ENCODE data around the gene GEMIN8.

Gene GEMIN8

DNA sequence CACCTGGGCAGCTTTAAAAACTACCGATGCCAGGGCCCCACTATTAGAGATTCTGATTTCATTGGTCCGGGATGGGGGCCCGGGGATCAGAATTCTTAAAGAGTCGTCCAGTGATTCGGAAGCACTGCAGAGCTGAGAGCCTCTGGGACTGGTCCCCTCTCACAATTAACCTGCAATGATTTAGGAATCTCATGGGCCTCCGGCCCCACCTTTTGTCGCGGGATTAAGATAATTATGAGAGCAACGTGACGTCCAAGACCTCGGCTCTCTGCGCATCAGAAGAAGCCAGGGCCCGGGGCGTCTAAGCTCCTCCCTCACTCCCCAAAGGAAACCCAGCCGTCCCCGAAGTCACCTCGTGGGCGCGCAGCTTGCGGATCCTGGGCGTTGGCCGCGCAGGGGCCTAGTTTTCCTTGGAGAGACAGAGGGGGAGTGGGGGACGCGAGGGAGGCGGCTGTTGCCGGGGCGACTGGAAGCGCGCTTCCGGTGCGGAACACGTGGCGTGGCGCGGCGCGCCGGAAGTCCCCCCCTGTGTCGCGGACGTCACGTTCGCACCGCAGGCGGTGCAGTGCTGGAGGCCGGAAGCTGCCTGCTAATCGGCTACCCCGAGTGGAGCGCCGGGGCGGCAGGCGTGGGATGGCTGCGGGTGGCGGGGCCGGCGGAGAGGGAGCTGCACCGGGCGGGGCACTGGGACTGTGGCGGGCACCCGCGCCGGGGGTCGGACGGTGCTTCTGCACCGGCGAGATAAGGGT lies at the start of gene GEMIN8 (continued):
- TF ChIP-seq GLI2 (tag by site-specific recombination; IDR thresholded peaks at IDR 0.05; ENCODE audit: borderline replicate concordance, low read depth): no peak
- TF ChIP-seq, protein P1, sequence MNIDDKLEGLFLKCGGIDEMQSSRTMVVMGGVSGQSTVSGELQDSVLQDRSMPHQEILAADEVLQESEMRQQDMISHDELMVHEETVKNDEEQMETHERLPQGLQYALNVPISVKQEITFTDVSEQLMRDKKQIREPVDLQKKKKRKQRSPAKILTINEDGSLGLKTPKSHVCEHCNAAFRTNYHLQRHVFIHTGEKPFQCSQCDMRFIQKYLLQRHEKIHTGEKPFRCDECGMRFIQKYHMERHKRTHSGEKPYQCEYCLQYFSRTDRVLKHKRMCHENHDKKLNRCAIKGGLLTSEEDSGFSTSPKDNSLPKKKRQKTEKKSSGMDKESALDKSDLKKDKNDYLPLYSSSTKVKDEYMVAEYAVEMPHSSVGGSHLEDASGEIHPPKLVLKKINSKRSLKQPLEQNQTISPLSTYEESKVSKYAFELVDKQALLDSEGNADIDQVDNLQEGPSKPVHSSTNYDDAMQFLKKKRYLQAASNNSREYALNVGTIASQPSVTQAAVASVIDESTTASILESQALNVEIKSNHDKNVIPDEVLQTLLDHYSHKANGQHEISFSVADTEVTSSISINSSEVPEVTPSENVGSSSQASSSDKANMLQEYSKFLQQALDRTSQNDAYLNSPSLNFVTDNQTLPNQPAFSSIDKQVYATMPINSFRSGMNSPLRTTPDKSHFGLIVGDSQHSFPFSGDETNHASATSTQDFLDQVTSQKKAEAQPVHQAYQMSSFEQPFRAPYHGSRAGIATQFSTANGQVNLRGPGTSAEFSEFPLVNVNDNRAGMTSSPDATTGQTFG (tag by site-specific recombination; IDR thresholded peaks at IDR 0.05; ENCODE audit: borderline replicate concordance): no peak
- TF ChIP-seq ZNF416 (tag by site-specific recombination; IDR thresholded peaks at IDR 0.05): no peak
- peak; percentile 99 for TF ChIP-seq ZBTB21 (tag by site-specific recombination; IDR thresholded peaks at IDR 0.05)
- no peak for TF ChIP-seq ZNF354C (tag by site-specific recombination; IDR thresholded peaks at IDR 0.05; ENCODE audit: borderline replicate concordance, low read depth)
- TF ChIP-seq SP7 (tag by site-specific recombination; IDR thresholded peaks at IDR 0.05): peak; percentile 58
- peak; percentile 60 for TF ChIP-seq ZNF600 (tag by site-specific recombination; IDR thresholded peaks at IDR 0.05)
- peak; percentile 63; the same call in 1 of the 2 replicates for TF ChIP-seq YY1 (tag by site-specific recombination; IDR thresholded peaks at IDR 0.05)
- TF ChIP-seq SP2 (tag by site-specific recombination; IDR thresholded peaks at IDR 0.05): peak; percentile 94
- no peak for TF ChIP-seq ZNF266 (tag by site-specific recombination; IDR thresholded peaks at IDR 0.05; ENCODE audit: low read depth)
- no peak for TF ChIP-seq WT1 (tag by site-specific recombination; IDR thresholded peaks at IDR 0.05)
- TF ChIP-seq ZNF791 (tag by site-specific recombination; IDR thresholded peaks at IDR 0.05): no peak
- TF ChIP-seq, protein P2, sequence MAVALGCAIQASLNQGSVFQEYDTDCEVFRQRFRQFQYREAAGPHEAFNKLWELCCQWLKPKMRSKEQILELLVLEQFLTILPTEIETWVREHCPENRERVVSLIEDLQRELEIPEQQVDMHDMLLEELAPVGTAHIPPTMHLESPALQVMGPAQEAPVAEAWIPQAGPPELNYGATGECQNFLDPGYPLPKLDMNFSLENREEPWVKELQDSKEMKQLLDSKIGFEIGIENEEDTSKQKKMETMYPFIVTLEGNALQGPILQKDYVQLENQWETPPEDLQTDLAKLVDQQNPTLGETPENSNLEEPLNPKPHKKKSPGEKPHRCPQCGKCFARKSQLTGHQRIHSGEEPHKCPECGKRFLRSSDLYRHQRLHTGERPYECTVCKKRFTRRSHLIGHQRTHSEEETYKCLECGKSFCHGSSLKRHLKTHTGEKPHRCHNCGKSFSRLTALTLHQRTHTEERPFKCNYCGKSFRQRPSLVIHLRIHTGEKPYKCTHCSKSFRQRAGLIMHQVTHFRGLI (tag by site-specific recombination; IDR thresholded peaks at IDR 0.05): no peak; the same call in 1 of the 2 replicates
- TF ChIP-seq HOXC10 (CRISPR knock-in tag; IDR thresholded peaks at IDR 0.05): no peak
- TF ChIP-seq, protein P3, sequence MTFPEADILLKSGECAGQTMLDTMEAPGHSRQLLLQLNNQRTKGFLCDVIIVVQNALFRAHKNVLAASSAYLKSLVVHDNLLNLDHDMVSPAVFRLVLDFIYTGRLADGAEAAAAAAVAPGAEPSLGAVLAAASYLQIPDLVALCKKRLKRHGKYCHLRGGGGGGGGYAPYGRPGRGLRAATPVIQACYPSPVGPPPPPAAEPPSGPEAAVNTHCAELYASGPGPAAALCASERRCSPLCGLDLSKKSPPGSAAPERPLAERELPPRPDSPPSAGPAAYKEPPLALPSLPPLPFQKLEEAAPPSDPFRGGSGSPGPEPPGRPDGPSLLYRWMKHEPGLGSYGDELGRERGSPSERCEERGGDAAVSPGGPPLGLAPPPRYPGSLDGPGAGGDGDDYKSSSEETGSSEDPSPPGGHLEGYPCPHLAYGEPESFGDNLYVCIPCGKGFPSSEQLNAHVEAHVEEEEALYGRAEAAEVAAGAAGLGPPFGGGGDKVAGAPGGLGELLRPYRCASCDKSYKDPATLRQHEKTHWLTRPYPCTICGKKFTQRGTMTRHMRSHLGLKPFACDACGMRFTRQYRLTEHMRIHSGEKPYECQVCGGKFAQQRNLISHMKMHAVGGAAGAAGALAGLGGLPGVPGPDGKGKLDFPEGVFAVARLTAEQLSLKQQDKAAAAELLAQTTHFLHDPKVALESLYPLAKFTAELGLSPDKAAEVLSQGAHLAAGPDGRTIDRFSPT (tag by site-specific recombination; IDR thresholded peaks at IDR 0.05): peak; percentile 67; the same call in 1 of the 2 replicates
- no peak for TF ChIP-seq BCL11B (tag by site-specific recombination; IDR thresholded peaks at IDR 0.05; ENCODE audit: low read depth)
- TF ChIP-seq, protein P4, sequence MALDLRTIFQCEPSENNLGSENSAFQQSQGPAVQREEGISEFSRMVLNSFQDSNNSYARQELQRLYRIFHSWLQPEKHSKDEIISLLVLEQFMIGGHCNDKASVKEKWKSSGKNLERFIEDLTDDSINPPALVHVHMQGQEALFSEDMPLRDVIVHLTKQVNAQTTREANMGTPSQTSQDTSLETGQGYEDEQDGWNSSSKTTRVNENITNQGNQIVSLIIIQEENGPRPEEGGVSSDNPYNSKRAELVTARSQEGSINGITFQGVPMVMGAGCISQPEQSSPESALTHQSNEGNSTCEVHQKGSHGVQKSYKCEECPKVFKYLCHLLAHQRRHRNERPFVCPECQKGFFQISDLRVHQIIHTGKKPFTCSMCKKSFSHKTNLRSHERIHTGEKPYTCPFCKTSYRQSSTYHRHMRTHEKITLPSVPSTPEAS (tag by site-specific recombination; IDR thresholded peaks at IDR 0.05): no peak
- no peak for TF ChIP-seq ZNF664 (tag by site-specific recombination; IDR thresholded peaks at IDR 0.05)
- TF ChIP-seq MYNN (tag by site-specific recombination; IDR thresholded peaks at IDR 0.05; ENCODE audit: borderline replicate concordance): peak; percentile 24; the same call in 1 of the 2 replicates
- TF ChIP-seq ZNF140 (tag by site-specific recombination; IDR thresholded peaks at IDR 0.05): no peak
- peak; percentile 55 for TF ChIP-seq KLF9 (tag by site-specific recombination; IDR thresholded peaks at IDR 0.05; ENCODE audit: low read depth)
- no peak for TF ChIP-seq ZNF274 (IDR thresholded peaks at IDR 0.05; ENCODE audit: low read length)
- no peak for TF ChIP-seq ZNF274 (tag by site-specific recombination; IDR thresholded peaks at IDR 0.05; ENCODE audit: borderline replicate concordance)
- TF ChIP-seq ZNF132 (tag by site-specific recombination; IDR thresholded peaks at IDR 0.05; ENCODE audit: borderline replicate concordance): no peak
- TF ChIP-seq TCF7L2 (IDR thresholded peaks at IDR 0.05; ENCODE audit: borderline replicate concordance, low read depth, low read length): no peak; the same call in 1 of the 2 replicates
- no peak for TF ChIP-seq ZNF202 (tag by site-specific recombination; IDR thresholded peaks at IDR 0.05; ENCODE audit: borderline replicate concordance)
- TF ChIP-seq ZXDB (tag by site-specific recombination; IDR thresholded peaks at IDR 0.05): peak; percentile 91
- peak; percentile 14; the same call in 1 of the 2 replicates for TF ChIP-seq GLI4 (tag by site-specific recombination; IDR thresholded peaks at IDR 0.05)
- TF ChIP-seq ZNF776 (tag by site-specific recombination; IDR thresholded peaks at IDR 0.05; ENCODE audit: borderline replicate concordance): no peak
- no peak for TF ChIP-seq ZNF174 (tag by site-specific recombination; IDR thresholded peaks at IDR 0.05)
- no peak for TF ChIP-seq SCRT1 (tag by site-specific recombination; IDR thresholded peaks at IDR 0.05; ENCODE audit: borderline replicate concordance)
- TF ChIP-seq ZNF707 (tag by site-specific recombination; IDR thresholded peaks at IDR 0.05): no peak
